Measurements from ENCODE around the gene RGS1.

DNA sequence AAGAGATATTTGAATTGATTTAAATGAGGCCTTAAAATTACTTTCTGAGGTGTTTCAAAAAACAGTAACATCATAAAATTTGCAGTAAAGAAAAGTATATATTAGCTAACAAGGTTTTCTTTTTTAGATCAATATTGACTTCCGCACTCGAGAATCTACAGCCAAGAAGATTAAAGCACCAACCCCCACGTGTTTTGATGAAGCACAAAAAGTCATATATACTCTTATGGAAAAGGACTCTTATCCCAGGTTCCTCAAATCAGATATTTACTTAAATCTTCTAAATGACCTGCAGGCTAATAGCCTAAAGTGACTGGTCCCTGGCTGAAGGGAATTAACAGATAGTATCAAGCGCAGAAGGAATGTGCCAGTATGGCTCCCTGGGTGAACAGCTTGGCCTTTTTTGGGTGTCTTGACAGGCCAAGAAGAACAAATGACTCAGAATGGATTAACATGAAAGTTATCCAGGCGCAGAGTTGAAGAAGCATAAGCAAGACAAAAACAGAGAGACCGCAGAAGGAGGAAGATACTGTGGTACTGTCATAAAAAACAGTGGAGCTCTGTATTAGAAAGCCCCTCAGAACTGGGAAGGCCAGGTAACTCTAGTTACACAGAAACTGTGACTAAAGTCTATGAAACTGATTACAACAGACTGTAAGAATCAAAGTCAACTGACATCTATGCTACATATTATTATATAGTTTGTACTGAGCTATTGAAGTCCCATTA is 3.6 kb downstream of the RGS1 start:
- TF ChIP-seq, protein P1, sequence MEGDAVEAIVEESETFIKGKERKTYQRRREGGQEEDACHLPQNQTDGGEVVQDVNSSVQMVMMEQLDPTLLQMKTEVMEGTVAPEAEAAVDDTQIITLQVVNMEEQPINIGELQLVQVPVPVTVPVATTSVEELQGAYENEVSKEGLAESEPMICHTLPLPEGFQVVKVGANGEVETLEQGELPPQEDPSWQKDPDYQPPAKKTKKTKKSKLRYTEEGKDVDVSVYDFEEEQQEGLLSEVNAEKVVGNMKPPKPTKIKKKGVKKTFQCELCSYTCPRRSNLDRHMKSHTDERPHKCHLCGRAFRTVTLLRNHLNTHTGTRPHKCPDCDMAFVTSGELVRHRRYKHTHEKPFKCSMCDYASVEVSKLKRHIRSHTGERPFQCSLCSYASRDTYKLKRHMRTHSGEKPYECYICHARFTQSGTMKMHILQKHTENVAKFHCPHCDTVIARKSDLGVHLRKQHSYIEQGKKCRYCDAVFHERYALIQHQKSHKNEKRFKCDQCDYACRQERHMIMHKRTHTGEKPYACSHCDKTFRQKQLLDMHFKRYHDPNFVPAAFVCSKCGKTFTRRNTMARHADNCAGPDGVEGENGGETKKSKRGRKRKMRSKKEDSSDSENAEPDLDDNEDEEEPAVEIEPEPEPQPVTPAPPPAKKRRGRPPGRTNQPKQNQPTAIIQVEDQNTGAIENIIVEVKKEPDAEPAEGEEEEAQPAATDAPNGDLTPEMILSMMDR (conservative IDR thresholded peaks at IDR 0.05; ENCODE audit: low read depth, low read length): no peak
- TF ChIP-seq EZH2 (IDR thresholded peaks at IDR 0.05; ENCODE audit: low read length, unreplicated experiment): no peak
- no peak for TF ChIP-seq EZH2phosphoT487 (IDR thresholded peaks at IDR 0.05; ENCODE audit: borderline replicate concordance, low read length)
